ENCODE results near the gene GLIPR2. TPM values are rescaled to one million over a fixed set of nuclear protein-coding genes. Genes with fewer than 3 reads are reported as not detected.

GLIPR2 gene
- total RNA-seq, 2 donors from 2014 or later, result 11.0 to 27.1 TPM

DNA sequence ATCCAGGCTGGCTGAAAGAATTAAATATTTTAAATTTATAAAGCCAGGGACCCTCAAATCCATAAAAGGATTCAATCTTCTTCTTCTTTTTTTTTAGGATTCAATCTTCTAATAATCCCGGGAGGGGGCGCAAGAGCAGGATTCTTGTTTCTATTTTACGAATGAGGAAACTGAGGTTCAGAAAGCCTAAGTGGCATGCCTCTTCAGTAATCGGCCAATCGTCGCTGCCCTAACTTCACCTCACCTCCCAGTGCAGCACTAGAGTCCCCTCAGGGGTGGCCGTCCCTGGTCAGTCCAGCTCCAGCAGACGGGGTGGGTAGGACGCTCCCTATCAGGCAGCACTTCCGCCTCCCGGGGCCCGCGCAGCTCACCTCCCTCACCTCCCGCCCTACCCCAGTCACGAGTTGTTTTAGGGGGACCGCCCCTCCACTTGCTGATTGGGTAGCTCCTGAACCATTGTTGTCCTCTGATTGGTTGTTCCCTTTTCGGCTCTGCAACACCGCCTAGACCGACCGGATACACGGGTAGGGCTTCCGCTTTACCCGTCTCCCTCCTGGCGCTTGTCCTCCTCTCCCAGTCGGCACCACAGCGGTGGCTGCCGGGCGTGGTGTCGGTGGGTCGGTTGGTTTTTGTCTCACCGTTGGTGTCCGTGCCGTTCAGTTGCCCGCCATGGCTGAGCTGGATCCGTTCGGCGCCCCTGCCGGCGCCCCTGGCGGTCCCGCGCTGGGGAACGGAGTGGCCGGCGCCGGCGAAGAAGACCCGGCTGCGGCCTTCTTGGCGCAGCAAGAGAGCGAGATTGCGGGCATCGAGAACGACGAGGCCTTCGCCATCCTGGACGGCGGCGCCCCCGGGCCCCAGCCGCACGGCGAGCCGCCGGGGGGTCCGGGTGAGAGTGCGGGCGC lies 54.1 kb downstream of the GLIPR2 start, which contains the start of gene CLTA:
CLTA (plus strand) TSS at position 534 of the 902 bp plus-strand sequence; CDS start at position 670, 136 bp downstream.
- H3K4me3 Mint-ChIP-seq, result peak within 1 kb of the TSS; percentile 97
- peak within 1 kb of the TSS; percentile 76 to 96 for H3K27ac Mint-ChIP-seq
- no peaks in the 10 kb centered on the region for H3K9me3 Mint-ChIP-seq
- peaks cover 20% of the 10 kb centered on the region for H3K36me3 Mint-ChIP-seq
- DNase-seq (ENCODE audit: low spot score) (peak; percentile 97), ATAC-seq (peak; percentile 99)
- no peaks in the 10 kb centered on the region for H3K27me3 Mint-ChIP-seq
- peaks cover 62 to 70% of the 10 kb centered on the region in 2 donors for H3K4me1 Mint-ChIP-seq (ENCODE audit: low read depth in 2 of 2)

DNA sequence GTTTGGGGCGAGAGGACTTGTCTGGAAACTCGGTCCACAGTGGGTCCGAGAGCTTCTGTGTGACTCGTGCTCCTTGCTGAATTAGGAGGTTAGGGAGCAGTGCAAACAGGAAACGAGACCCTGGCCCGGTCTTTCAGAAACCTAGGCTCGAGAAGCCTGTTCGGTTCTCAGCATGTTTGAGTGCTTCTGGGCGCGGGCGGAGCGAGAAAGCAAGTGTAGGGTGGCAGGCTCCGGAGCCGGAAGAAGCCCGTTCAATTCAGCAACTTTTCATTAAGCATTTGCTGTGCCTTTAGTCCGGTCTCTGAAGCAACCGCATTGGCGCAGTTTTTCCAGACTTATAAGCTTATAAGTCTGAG lies 54.7 kb downstream of the GLIPR2 start:
- H3K27me3 Mint-ChIP-seq, result no peaks in the 10 kb centered on the region
- H3K9me3 Mint-ChIP-seq, result no peaks in the 10 kb centered on the region
- peak overlapping the region; percentile 76 to 96 for H3K27ac Mint-ChIP-seq
- ATAC-seq (peak; percentile 12 to 41), DNase-seq (ENCODE audit: low spot score) (peak; percentile 65)
- peak overlapping the region; percentile 97 for H3K4me3 Mint-ChIP-seq
- peaks cover 62 to 70% of the 10 kb centered on the region in 2 donors for H3K4me1 Mint-ChIP-seq (ENCODE audit: low read depth in 2 of 2)
- H3K36me3 Mint-ChIP-seq, result peaks cover 20% of the 10 kb centered on the region

GRCh38 chr9:36191686-36192085 lies 55.2 kb downstream of the GLIPR2 start:
- Mint-ChIP-seq H3K36me3 (peaks cover 20% of the 10 kb centered on the region), H3K4me1 (ENCODE audit: low read depth in 2 of 2) (peaks cover 62 to 70% of the 10 kb centered on the region in 2 donors), H3K9me3 (no peaks in the 10 kb centered on the region), H3K27ac (peak overlapping the region; percentile 76 to 96), H3K27me3 (no peaks in the 10 kb centered on the region), H3K4me3 (peak overlapping the region; percentile 97)
- DNase-seq (ENCODE audit: low spot score), result no peak
- no peak for ATAC-seq

GRCh38 chr9:36192196-36192595 lies 55.7 kb downstream of the GLIPR2 start:
- no peak for DNase-seq (ENCODE audit: low spot score)
- H3K36me3 Mint-ChIP-seq, result peaks cover 20% of the 10 kb centered on the region
- peak overlapping the region; percentile 97 for H3K4me3 Mint-ChIP-seq
- H3K27me3 Mint-ChIP-seq, result no peaks in the 10 kb centered on the region
- no peak for ATAC-seq
- H3K27ac Mint-ChIP-seq, result peak overlapping the region; percentile 76 to 96
- peaks cover 61 to 68% of the 10 kb centered on the region in 2 donors for H3K4me1 Mint-ChIP-seq (ENCODE audit: low read depth in 2 of 2)
- H3K9me3 Mint-ChIP-seq, result no peaks in the 10 kb centered on the region

DNA sequence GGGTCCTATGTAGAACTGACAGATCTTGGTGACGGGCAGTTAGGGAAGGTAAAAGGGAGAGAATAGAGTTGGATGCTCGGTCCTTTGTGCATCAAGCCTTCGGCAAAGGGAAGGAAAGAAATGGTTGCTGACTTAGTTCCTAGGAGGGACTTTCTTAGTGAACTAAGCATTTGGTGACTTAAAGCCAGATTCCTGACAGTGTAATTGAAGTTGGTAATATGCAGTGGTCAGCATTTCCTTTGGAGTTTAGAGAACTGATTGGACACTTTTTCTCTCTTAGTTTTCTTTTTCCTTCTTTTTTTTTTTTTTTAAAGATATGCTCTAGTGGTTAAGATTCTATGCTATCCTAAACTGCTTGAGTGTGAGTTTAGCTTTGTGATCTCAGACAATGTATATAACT lies 56.5 kb downstream of the GLIPR2 start:
- ATAC-seq (no peak), DNase-seq (ENCODE audit: low spot score) (no peak)
- Mint-ChIP-seq H3K36me3 (peaks cover 20% of the 10 kb centered on the region), H3K27me3 (no peaks in the 10 kb centered on the region), H3K27ac (peak overlapping the region; percentile 64 to 76), H3K9me3 (no peaks in the 10 kb centered on the region), H3K4me3 (peak overlapping the region; percentile 97), H3K4me1 (ENCODE audit: low read depth in 2 of 2) (peaks cover 57 to 60% of the 10 kb centered on the region in 2 donors)

DNA sequence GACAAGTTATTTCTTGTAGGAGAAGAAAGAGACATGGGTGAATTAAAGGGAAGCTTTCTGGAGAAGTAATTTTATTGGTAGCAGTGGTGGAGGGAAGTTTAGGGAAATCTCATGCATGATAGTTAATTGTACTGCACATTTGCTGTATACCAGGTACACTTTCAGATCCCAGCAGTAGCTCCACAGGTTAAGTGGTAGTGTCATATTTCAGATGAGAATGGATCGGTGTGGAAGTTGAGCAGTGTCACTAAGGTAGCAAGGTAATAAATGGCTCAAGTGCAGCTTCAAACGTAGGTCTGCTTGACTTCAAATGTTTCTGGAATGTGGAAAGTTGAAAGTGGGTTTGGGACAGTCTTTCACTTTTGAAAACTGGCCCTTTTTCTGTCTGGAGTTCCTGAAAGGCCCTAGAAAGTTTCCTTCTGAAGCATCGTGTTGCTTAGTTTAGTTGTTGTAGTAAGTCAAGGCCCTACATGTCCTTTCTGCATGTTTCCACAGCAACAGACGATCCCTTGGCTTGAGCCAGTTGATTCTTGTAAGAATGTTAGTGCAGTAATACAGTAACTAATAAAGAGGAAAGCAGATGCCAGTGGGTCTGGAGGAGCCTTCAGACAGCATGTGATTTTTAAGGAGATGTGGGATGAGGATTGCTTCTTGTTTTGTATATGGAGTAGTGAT lies 57.9 kb downstream of the GLIPR2 start:
- ATAC-seq (no peak), DNase-seq (ENCODE audit: low spot score) (no peak)
- Mint-ChIP-seq H3K27me3 (no peaks in the 10 kb centered on the region), H3K4me3 (peak overlapping the region; percentile 97), H3K27ac (peak overlapping the region; percentile 36 to 64), H3K9me3 (no peaks in the 10 kb centered on the region), H3K4me1 (ENCODE audit: low read depth in 2 of 2) (peaks cover 48 to 50% of the 10 kb centered on the region in 2 donors), H3K36me3 (peaks cover 20% of the 10 kb centered on the region)

GRCh38 chr9:36204906-36205547 lies 68.5 kb downstream of the GLIPR2 start:
- H3K4me1 Mint-ChIP-seq (ENCODE audit: low read depth in 2 of 2), result peaks cover 30 to 37% of the 10 kb centered on the region in 2 donors
- peaks cover 18% of the 10 kb centered on the region for H3K36me3 Mint-ChIP-seq
- H3K27ac Mint-ChIP-seq, result no peak overlapping the region
- no peaks in the 10 kb centered on the region for H3K9me3 Mint-ChIP-seq
- no peak for DNase-seq (ENCODE audit: low spot score)
- ATAC-seq, result no peak
- no peaks in the 10 kb centered on the region for H3K27me3 Mint-ChIP-seq
- H3K4me3 Mint-ChIP-seq, result no peak overlapping the region

GRCh38 chr9:36207016-36207415 lies 70.5 kb downstream of the GLIPR2 start:
- Mint-ChIP-seq H3K4me3 (peak overlapping the region; percentile 27), H3K27me3 (no peaks in the 10 kb centered on the region), H3K27ac (peak overlapping the region; percentile 81 to 92), H3K9me3 (no peaks in the 10 kb centered on the region), H3K4me1 (ENCODE audit: low read depth in 2 of 2) (peaks cover 42 to 52% of the 10 kb centered on the region in 2 donors), H3K36me3 (peaks cover 25% of the 10 kb centered on the region)
- DNase-seq (ENCODE audit: low spot score), result no peak
- no peak for ATAC-seq

DNA sequence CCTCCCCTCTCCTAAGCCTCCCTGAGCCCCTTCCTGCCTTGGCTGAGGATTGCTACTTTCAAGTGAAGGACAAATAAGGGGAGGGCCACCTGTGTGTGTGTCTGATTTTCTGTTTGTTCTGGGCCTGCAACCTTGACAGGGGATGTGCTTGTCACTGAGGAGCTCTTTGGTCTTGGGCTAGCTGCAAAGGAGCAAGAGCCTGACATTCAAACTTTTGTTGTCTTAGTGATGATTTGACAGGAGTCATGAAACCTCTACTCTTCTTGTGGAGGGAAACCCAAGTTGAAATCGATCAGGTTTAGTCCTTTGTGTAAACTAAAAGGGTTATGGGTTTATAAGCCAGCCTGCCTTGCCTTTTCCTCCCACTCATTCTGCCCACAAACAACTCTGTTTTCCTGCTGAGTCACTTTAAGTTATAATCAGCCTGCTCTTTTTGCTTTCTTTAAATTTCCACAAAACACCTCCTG lies 71.0 kb downstream of the GLIPR2 start:
- peak in 1 of 2 donors; percentile 36 for ATAC-seq
- H3K27me3 Mint-ChIP-seq, result no peaks in the 10 kb centered on the region
- no peaks in the 10 kb centered on the region for H3K9me3 Mint-ChIP-seq
- no peak for DNase-seq (ENCODE audit: low spot score)
- H3K36me3 Mint-ChIP-seq, result peaks cover 20% of the 10 kb centered on the region
- peak overlapping the region; percentile 49 for H3K4me3 Mint-ChIP-seq
- H3K27ac Mint-ChIP-seq, result peak overlapping the region; percentile 81 to 92
- H3K4me1 Mint-ChIP-seq (ENCODE audit: low read depth in 2 of 2), result peaks cover 42 to 52% of the 10 kb centered on the region in 2 donors

DNA sequence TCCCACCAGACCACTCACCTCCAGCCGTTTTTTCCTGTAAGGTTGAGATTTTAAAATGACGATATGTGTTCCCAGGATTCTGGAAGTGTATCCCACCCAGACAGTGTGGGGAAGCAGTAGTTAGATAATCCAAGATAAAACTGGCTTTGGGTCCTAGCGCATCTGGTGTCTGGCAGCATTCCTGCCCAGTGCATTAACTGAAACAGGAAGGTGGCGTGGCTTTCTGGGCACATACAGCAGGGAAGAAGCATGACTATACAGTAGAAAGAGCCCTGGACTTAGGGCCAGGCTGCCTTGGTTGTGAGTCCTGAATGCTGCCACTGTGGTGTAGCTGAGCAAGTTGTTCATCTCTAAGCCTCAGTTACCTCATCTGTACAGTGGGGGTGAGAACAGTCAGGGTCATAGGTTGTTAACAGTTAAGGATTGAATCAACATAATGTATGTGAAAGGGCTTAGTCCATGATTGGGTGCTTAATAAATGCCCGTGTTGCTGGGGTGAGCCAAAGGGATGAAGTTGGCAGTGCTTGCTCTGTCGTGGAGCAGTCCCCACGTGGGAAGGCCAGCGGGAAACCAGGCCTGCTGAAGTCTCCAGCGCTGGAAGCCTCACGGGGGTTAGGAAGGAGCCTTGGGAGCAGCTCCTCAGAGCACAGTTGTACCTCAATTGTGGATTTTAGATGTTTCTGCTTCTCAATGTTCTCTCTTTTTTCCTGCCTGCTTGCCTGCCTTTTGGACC lies 72.2 kb downstream of the GLIPR2 start:
- DNase-seq (ENCODE audit: low spot score) (no peak), ATAC-seq (no peak)
- H3K27ac Mint-ChIP-seq, result peak overlapping the region; percentile 81 to 92
- no peaks in the 10 kb centered on the region for H3K27me3 Mint-ChIP-seq
- peak overlapping the region; percentile 22 for H3K4me3 Mint-ChIP-seq
- no peaks in the 10 kb centered on the region for H3K9me3 Mint-ChIP-seq
- H3K36me3 Mint-ChIP-seq, result peaks cover 18% of the 10 kb centered on the region
- peaks cover 49 to 60% of the 10 kb centered on the region in 2 donors for H3K4me1 Mint-ChIP-seq (ENCODE audit: low read depth in 2 of 2)

DNA sequence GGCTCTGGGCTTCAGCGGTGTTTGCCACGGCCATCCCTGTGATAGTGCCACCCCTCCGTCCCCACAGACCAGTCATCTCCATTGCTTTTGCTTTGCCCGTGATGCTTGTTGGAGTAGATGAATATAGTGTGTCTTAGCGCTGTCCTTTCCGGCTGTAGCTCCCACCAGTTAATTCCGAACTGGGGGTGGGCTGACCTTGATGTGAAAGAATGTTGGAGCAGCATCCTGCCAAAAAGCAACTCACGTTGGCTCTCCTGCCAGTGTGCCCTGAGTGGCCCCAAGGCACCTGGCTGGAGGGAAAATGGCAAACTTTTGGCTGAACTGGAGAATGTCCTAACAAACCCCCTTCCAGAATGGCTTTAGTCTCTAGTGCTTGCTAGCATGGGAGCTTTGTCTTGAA lies 74.2 kb downstream of the GLIPR2 start:
- Mint-ChIP-seq H3K4me3 (no peak overlapping the region), H3K27me3 (no peaks in the 10 kb centered on the region), H3K27ac (peak overlapping the region; percentile 26 to 81), H3K36me3 (peaks cover 12% of the 10 kb centered on the region), H3K4me1 (ENCODE audit: low read depth in 2 of 2) (peaks cover 49 to 59% of the 10 kb centered on the region in 2 donors), H3K9me3 (no peaks in the 10 kb centered on the region)
- DNase-seq (ENCODE audit: low spot score) (no peak), ATAC-seq (no peak)

DNA sequence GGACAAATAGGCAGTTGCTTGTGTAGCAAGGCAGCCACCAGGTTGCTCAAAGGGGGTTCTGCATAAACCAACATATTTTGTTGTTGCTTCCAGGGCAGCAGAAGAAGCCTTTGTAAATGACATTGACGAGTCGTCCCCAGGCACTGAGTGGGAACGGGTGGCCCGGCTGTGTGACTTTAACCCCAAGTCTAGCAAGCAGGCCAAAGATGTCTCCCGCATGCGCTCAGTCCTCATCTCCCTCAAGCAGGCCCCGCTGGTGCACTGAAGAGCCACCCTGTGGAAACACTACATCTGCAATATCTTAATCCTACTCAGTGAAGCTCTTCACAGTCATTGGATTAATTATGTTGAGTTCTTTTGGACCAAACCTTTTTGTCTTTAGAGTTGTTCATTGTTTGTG lies 75.0 kb downstream of the GLIPR2 start:
- no peak overlapping the region for H3K4me3 Mint-ChIP-seq
- no peak for ATAC-seq
- peaks cover 18% of the 10 kb centered on the region for H3K36me3 Mint-ChIP-seq
- peaks cover 55 to 59% of the 10 kb centered on the region in 2 donors for H3K4me1 Mint-ChIP-seq (ENCODE audit: low read depth in 2 of 2)
- no peak for DNase-seq (ENCODE audit: low spot score)
- H3K27ac Mint-ChIP-seq, result no peak overlapping the region
- no peaks in the 10 kb centered on the region for H3K9me3 Mint-ChIP-seq
- no peaks in the 10 kb centered on the region for H3K27me3 Mint-ChIP-seq

DNA sequence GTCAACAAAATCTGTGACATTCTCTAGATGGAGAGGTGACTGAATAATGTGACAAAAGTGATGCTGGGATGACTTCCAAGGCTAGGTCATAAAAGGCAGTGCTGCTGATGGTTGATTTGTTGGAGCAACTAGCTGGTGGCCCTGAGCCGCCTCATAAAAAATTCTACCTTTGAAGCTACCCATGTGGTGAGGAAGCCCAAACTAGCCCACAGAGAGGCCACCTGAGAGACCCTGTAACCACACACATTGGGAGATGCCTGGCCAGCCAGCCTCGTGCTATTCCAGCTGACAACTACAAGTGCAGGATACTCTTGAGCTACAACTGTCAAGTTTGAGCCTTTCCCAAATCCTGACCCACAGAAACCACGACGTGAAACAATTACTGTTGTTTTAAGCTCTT lies 76.9 kb downstream of the GLIPR2 start:
- H3K27me3 Mint-ChIP-seq, result no peaks in the 10 kb centered on the region
- H3K4me1 Mint-ChIP-seq (ENCODE audit: low read depth in 2 of 2), result peaks cover 50 to 54% of the 10 kb centered on the region in 2 donors
- H3K27ac Mint-ChIP-seq, result no peak overlapping the region
- DNase-seq (ENCODE audit: low spot score) (no peak), ATAC-seq (no peak)
- no peak overlapping the region for H3K4me3 Mint-ChIP-seq
- H3K36me3 Mint-ChIP-seq, result peaks cover 26% of the 10 kb centered on the region
- no peaks in the 10 kb centered on the region for H3K9me3 Mint-ChIP-seq
